Liver (tissue), 9 donors: Measurements from ENCODE around the gene C10orf95. TPM values are rescaled to one million over a fixed set of nuclear protein-coding genes. Genes with fewer than 3 reads are reported as not detected.

Experiments used
- DNase-seq: peaks from one replicate; pipeline ENCODE4 v3.0.0-alpha.2; 2017; ENCODE audit warnings: low spot score
- H3K27ac ChIP-seq, 2 donors: one replicate each; pipeline ENCODE4 v1.7.0; 2013; ENCODE audit warnings: inconsistent platforms in 2 of 2, low read length in 2 of 2, control low read depth in 1 of 2, low read depth in 1 of 2, mild to moderate bottlenecking in 1 of 2
- H3K27me3 ChIP-seq, 4 donors: one replicate each; pipeline versions ENCODE4 v1.6.1 to v1.7.0; 2013; ENCODE audit warnings: low read length in 3 of 4, inconsistent platforms in 1 of 4, mild to moderate bottlenecking in 1 of 4, moderate library complexity in 1 of 4; ENCODE audit not compliant: control insufficient read depth in 4 of 4, insufficient read depth in 4 of 4
- H3K36me3 ChIP-seq, 4 donors: one replicate each; pipeline versions ENCODE4 v1.6.1 to v1.7.0; 2013; ENCODE audit warnings: low read length in 3 of 4, mild to moderate bottlenecking in 3 of 4, low read depth in 1 of 4, moderate library complexity in 1 of 4; ENCODE audit not compliant: control insufficient read depth in 4 of 4, insufficient read depth in 3 of 4
- H3K4me1 ChIP-seq, 4 donors: one replicate each; pipeline versions ENCODE4 v1.6.1 to v1.7.0; 2013; ENCODE audit warnings: low read length in 3 of 4, mild to moderate bottlenecking in 3 of 4, moderate library complexity in 1 of 4; ENCODE audit not compliant: control insufficient read depth in 4 of 4, insufficient read depth in 4 of 4
- H3K4me3 ChIP-seq, 3 donors: one replicate each; pipeline versions ENCODE4 v1.6.1 to v1.7.0; 2013; ENCODE audit warnings: low read length in 3 of 3, control low read depth in 1 of 3, low read depth in 1 of 3, mild to moderate bottlenecking in 1 of 3
- H3K9ac ChIP-seq, 2 donors: one replicate each; pipeline ENCODE4 v1.7.0; 2013; ENCODE audit warnings: low read length in 2 of 2, mild to moderate bottlenecking in 2 of 2, moderate library complexity in 2 of 2, control low read depth in 1 of 2, low read depth in 1 of 2
- H3K9me3 ChIP-seq, 4 donors: one replicate each; pipeline versions ENCODE4 v1.6.1 to v1.7.0; 2013; ENCODE audit warnings: low read length in 3 of 4; ENCODE audit not compliant: control insufficient read depth in 4 of 4
- GABPA ChIP-seq, 2 donors: IDR thresholded peaks in 1 of 2; conservative IDR thresholded peaks in 1 of 2; 2 replicates each; pipeline ENCODE4 v1.6.1; 2016; ENCODE audit warnings: antibody characterized with exemption in 2 of 2, mild to moderate bottlenecking in 1 of 2, moderate library complexity in 1 of 2
- HNF4G ChIP-seq: IDR thresholded peaks from 2 replicates; pipeline ENCODE4 v1.6.1; 2016; ENCODE audit warnings: antibody characterized with exemption
- NR2F2 ChIP-seq: IDR thresholded peaks from 2 replicates; pipeline ENCODE4 v1.6.1; 2016; ENCODE audit warnings: antibody characterized with exemption
- RXRA ChIP-seq, 2 donors: IDR thresholded peaks; 2 replicates each; pipeline ENCODE4 v1.6.1; 2017 to 2018; ENCODE audit warnings: antibody characterized with exemption in 2 of 2, mild to moderate bottlenecking in 1 of 2
- WGBS: extraction: QIAGEN DNeasy Blood & Tissue Kit; methylation state at CpG from one replicate; pipeline ENCODE4 v1.1.7; 2013; 5-methylcytosine and 5-hydroxymethylcytosine counted together
- polyA plus RNA-seq, 2 donors: library from polyadenylated mRNA; stranded (reverse) in 1 of 2; unstranded in 1 of 2; fragments of 200-250 nt in 1 of 2; fragments of >200 nt in 1 of 2; fragmentation: Nextera tagmentation in 1 of 2; extraction: Ambion mirVana in 1 of 2; gene quantifications; one replicate each; pipeline versions ENCODE4 v1.2.1 to v1.2.3, GENCODE V29; 2013 to 2015
- total RNA-seq, 2 donors: library from RNA; depleted of rRNA; stranded (reverse); fragments of >200 nt; gene quantifications; one replicate each; pipeline ENCODE4 v1.2.3, GENCODE V29; 2014
- TF ChIP-seq, protein P1 (sequence below): IDR thresholded peaks from 2 replicates; pipeline ENCODE4 v1.6.1; 2016; ENCODE audit warnings: antibody characterized with exemption, mild to moderate bottlenecking
- TF ChIP-seq, protein P2 (sequence below): fragments of 150-350 bp; IDR thresholded peaks from 2 replicates; pipeline ENCODE4 v1.5.1; 2017; ENCODE audit warnings: improper control_type of control experiment, low read depth, low read length; ENCODE audit not compliant: missing input control
- TF ChIP-seq, protein P3 (sequence below): IDR thresholded peaks from 2 replicates; pipeline ENCODE4 v1.6.1; 2016; ENCODE audit warnings: antibody characterized with exemption
- donor health status: healthy.
- donor health status: healthy.
- donor health status: healthy.
- donor health status: healthy.
- donor health status: healthy.

Gene C10orf95
- total and polyA plus RNA-seq, 4 donors = 0.09 to 0.24 TPM; not detected in 2

DNA sequence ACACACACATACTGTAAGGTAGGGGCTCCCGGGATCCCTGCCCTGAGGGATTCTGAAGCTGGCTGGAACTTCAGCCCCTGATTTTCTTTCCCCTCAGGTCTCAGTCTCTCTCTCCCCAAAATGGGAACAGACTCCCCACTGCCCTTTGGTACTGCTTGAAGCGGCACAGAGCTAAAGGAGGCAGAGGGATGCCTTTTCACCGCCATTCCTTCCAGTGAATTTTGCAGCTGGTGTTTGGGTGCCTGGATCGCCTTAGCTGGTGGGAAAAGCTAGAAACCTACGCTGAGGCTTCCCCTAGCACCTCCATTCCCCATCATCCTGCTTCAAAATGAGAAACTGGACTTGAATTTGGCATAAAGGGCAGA is 16.2 kb downstream of the C10orf95 start:
- no peak overlapping the region for H3K9ac ChIP-seq
- peak overlapping the region in 1 of 3 donors; percentile 53 for H3K4me3 ChIP-seq
- H3K4me1 ChIP-seq = peaks cover 0 to 35% (median 28%) of the 10 kb centered on the region in 4 donors
- DNase-seq = no peak
- WGBS = 65% methylated on average over 5 of the region's 5 CpGs
- TF ChIP-seq, protein P1, sequence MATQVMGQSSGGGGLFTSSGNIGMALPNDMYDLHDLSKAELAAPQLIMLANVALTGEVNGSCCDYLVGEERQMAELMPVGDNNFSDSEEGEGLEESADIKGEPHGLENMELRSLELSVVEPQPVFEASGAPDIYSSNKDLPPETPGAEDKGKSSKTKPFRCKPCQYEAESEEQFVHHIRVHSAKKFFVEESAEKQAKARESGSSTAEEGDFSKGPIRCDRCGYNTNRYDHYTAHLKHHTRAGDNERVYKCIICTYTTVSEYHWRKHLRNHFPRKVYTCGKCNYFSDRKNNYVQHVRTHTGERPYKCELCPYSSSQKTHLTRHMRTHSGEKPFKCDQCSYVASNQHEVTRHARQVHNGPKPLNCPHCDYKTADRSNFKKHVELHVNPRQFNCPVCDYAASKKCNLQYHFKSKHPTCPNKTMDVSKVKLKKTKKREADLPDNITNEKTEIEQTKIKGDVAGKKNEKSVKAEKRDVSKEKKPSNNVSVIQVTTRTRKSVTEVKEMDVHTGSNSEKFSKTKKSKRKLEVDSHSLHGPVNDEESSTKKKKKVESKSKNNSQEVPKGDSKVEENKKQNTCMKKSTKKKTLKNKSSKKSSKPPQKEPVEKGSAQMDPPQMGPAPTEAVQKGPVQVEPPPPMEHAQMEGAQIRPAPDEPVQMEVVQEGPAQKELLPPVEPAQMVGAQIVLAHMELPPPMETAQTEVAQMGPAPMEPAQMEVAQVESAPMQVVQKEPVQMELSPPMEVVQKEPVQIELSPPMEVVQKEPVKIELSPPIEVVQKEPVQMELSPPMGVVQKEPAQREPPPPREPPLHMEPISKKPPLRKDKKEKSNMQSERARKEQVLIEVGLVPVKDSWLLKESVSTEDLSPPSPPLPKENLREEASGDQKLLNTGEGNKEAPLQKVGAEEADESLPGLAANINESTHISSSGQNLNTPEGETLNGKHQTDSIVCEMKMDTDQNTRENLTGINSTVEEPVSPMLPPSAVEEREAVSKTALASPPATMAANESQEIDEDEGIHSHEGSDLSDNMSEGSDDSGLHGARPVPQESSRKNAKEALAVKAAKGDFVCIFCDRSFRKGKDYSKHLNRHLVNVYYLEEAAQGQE = no peak
- TF ChIP-seq RXRA (IDR thresholded peaks at IDR 0.05) = no peak
- no peaks in the 10 kb centered on the region for H3K27me3 ChIP-seq
- H3K36me3 ChIP-seq = no peaks in the 10 kb centered on the region
- H3K27ac ChIP-seq = peak overlapping the region; percentile 47 to 85
- no peaks in the 10 kb centered on the region for H3K9me3 ChIP-seq

DNA sequence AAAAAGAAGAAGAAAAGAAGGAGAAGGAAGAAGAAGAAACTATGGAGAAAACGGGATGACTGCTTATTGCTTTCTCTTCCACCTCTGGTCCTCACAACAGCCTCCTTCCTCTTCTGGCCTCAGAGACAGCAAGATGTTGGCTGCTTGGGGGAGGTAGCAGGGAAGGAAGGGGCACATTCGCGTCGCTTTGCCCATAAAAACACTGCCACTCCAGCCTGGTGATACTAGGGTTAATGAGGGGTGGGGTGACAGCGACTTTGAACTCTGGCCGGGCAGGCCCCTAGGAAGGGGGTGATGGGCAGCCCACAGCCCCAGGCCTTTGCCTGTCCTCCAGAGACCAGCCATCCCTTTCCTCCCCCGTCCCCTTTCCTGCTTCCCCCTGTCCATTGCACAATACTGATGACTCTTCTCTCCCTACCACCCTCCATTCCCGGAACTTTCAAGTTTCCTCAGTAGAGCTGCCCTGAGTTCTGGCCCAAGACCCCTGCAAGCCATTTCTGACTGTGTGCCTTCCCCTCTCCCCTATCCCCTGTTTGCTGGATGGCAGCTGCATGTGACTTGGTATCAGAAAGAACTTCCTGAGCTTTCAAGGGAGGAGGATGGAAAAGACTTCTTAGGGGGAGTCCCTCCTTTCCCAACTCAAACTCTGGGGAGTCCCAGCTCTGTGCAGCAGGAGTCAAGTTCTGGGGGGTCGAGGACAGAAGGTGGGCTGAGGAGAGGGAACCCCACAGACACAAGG is 16.8 kb downstream of the C10orf95 start:
- TF ChIP-seq HNF4G = no peak
- WGBS = 41% methylated on average over 9 of the region's 9 CpGs
- Histone ChIP-seq H3K4me3 (no peak overlapping the region), H3K27ac (peak overlapping the region; percentile 47 to 85), H3K4me1 (peaks cover 0 to 35% (median 28%) of the 10 kb centered on the region in 4 donors), H3K9ac (no peak overlapping the region), H3K36me3 (no peaks in the 10 kb centered on the region), H3K9me3 (no peaks in the 10 kb centered on the region), H3K27me3 (no peaks in the 10 kb centered on the region)
- DNase-seq = no peak

DNA sequence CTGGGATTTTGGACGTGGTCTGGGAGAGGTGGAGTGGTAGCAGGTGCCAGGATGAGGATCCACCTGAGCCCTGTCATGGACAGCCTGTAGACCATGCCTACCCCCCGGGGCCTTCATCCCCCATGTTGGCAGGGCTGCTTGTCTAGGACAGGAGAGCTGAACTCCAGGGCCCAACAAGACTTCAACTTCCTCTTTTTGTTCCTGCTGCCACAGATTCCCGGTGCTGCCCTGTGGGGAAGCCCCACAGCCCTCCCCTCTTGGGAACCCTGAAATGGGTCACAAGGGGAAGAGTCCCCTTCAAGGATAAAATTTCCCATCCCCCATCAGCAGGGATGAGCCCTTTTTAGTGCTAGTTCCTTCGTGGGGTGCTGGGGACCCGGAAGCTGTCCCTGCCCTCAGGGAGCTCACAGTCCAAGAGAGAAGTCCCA is 17.7 kb downstream of the C10orf95 start:
- Histone ChIP-seq H3K36me3 (no peaks in the 10 kb centered on the region), H3K9ac (no peak overlapping the region), H3K27ac (peak overlapping the region; percentile 42 to 85), H3K27me3 (no peaks in the 10 kb centered on the region), H3K4me1 (peaks cover 0 to 35% (median 28%) of the 10 kb centered on the region in 4 donors), H3K4me3 (no peak overlapping the region), H3K9me3 (no peaks in the 10 kb centered on the region)
- DNase-seq = no peak
- TF ChIP-seq, protein P2, sequence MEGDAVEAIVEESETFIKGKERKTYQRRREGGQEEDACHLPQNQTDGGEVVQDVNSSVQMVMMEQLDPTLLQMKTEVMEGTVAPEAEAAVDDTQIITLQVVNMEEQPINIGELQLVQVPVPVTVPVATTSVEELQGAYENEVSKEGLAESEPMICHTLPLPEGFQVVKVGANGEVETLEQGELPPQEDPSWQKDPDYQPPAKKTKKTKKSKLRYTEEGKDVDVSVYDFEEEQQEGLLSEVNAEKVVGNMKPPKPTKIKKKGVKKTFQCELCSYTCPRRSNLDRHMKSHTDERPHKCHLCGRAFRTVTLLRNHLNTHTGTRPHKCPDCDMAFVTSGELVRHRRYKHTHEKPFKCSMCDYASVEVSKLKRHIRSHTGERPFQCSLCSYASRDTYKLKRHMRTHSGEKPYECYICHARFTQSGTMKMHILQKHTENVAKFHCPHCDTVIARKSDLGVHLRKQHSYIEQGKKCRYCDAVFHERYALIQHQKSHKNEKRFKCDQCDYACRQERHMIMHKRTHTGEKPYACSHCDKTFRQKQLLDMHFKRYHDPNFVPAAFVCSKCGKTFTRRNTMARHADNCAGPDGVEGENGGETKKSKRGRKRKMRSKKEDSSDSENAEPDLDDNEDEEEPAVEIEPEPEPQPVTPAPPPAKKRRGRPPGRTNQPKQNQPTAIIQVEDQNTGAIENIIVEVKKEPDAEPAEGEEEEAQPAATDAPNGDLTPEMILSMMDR = no peak
- TF ChIP-seq NR2F2 (no peak), GABPA (IDR thresholded peaks at IDR 0.05 in 1 of 2, conservative IDR thresholded peaks at IDR 0.05 in 1 of 2) (no peak), RXRA (IDR thresholded peaks at IDR 0.05) (no peak)
- TF ChIP-seq, protein P3, sequence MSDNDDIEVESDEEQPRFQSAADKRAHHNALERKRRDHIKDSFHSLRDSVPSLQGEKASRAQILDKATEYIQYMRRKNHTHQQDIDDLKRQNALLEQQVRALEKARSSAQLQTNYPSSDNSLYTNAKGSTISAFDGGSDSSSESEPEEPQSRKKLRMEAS = no peak
- 71% methylated on average over 5 of the region's 5 CpGs for WGBS
